ENCODE data around the gene IFT122. TPM values are rescaled to one million over a fixed set of nuclear protein-coding genes. Genes with fewer than 3 reads are reported as not detected.
A peak's percentile ranks its signal among the peaks of the same experiment; 100 is the strongest.

Gene IFT122
- total and polyA plus RNA-seq, 2 of the 4 experiments (the other 2 are of a cell fraction), result 16.8 to 28.0 TPM

DNA sequence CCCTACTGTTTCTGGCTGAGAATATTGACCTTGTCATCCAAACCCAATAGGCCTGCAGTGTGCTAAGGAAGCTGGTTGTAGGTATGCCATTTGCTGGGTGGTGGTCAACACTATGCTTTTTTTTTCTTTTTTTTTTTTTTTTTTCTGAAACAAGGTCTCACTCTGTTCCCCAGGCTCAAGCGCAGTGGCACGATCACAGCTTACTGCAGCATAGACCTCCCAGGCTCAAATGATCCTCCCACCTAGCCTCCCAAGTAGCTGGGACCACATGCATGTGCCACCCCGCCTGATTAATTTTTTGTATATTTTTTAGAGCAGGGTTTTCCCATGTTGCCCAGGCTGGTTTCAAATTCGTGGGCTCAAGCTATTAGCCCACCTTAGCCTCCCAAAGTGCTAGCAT lies 52.7 kb downstream of the IFT122 start:
- Histone ChIP-seq H2AFZ (replicated peaks; ENCODE audit: low read length, poor library complexity) (no peak overlapping the region), H2AK5ac (ENCODE audit: low read depth, low read length) (peak overlapping the region; percentile 75), H2AK9ac (replicated peaks; ENCODE audit: low read depth, low read length, poor library complexity) (no peak overlapping the region), H3K14ac (replicated peaks; ENCODE audit: low read depth, low read length) (peak overlapping the region; percentile 85; the same call in 1 of the 2 replicates), H2BK15ac (ENCODE audit: low read depth, low read length) (no peak overlapping the region), H3K18ac (ENCODE audit: low read depth, low read length) (no peak overlapping the region), H3K4me1 (ENCODE audit: control insufficient read depth, insufficient read depth, low read length) (peaks cover 32% of the 10 kb centered on the region), H2BK120ac (ENCODE audit: low read depth, low read length) (peak overlapping the region; percentile 95), H2BK5ac (ENCODE audit: low read depth, low read length, poor library complexity, severe bottlenecking) (peak overlapping the region; percentile 95), H3K4me3 (ENCODE audit: insufficient read depth, low read depth, low read length) (no peak overlapping the region), H3K56ac (ENCODE audit: extremely low read depth, insufficient read depth, low read length) (no peak overlapping the region), H3K36me3 (ENCODE audit: control insufficient read depth, insufficient read depth, low read length) (0 out of 2 replicates have a peak, but pooled peaks cover 3% of the 10 kb centered on the region), H3K79me1 (ENCODE audit: low read depth in 1 of 2, low read length in 2 of 2) (peaks cover 2 to 46% of the 10 kb centered on the region in 2 experiments; a peak in 2 of 4 replicates), H2BK20ac (ENCODE audit: low read depth, low read length) (peak overlapping the region; percentile 18; the same call in 1 of the 2 replicates), H3K4ac (ENCODE audit: low read depth, low read length) (peak overlapping the region; percentile 74), H3K9me3 (ENCODE audit: control insufficient read depth, insufficient read depth, low read length) (no peaks in the 10 kb centered on the region), H3K4me2 (ENCODE audit: low read depth, low read length) (no peak overlapping the region), H4K91ac (ENCODE audit: insufficient read depth, low read depth, low read length) (peak overlapping the region; percentile 78), H3K23ac (ENCODE audit: low read depth, low read length) (peak overlapping the region; percentile 42; the same call in 1 of the 2 replicates), H4K5ac (ENCODE audit: low read depth, low read length) (no peak overlapping the region), H3K27ac (ENCODE audit: insufficient read depth, low read length) (no peak overlapping the region), H3K9me1 (ENCODE audit: insufficient read depth, low read length) (peaks cover 27% of the 10 kb centered on the region), H4K8ac (ENCODE audit: low read depth in 2 of 2, low read length in 2 of 2) (peak overlapping the region in 1 of 2 experiments; percentile 84; a peak in 3 of 4 replicates), H3K9ac (ENCODE audit: low read depth, low read length) (no peak overlapping the region), H4K20me1 (ENCODE audit: insufficient read depth, low read length) (no peaks in the 10 kb centered on the region), H3K27me3 (ENCODE audit: control insufficient read depth, insufficient read depth, low read length) (no peaks in the 10 kb centered on the region)
- intact Hi-C loops (cut with micrococcal nuclease), result no loop called here
- no peak for TF ChIP-seq FOS (IDR thresholded peaks at IDR 0.05; ENCODE audit: low read depth, low read length)
- no peak for TF ChIP-seq RAD21 (IDR thresholded peaks at IDR 0.05; ENCODE audit: low read length)
- TF ChIP-seq, protein P1, sequence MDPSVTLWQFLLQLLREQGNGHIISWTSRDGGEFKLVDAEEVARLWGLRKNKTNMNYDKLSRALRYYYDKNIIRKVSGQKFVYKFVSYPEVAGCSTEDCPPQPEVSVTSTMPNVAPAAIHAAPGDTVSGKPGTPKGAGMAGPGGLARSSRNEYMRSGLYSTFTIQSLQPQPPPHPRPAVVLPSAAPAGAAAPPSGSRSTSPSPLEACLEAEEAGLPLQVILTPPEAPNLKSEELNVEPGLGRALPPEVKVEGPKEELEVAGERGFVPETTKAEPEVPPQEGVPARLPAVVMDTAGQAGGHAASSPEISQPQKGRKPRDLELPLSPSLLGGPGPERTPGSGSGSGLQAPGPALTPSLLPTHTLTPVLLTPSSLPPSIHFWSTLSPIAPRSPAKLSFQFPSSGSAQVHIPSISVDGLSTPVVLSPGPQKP (IDR thresholded peaks at IDR 0.05; ENCODE audit: borderline replicate concordance, low read depth, low read length), result no peak
- no peak for TF ChIP-seq MXI1 (IDR thresholded peaks at IDR 0.05; ENCODE audit: borderline replicate concordance, low read depth, low read length)
- no peak for TF ChIP-seq RCOR1 (IDR thresholded peaks at IDR 0.05; ENCODE audit: insufficient replicate concordance, low read length)
- TF ChIP-seq SMC3 (IDR thresholded peaks at IDR 0.05; ENCODE audit: low read depth, low read length), result no peak
- ATAC-seq (ENCODE audit: low read depth) (no peak), DNase-seq (no peak)
- no TSS peak for BruUV-seq (replicated peaks)
- dilution Hi-C loops (cut with HindIII; ENCODE audit: low sequenced_read_pairs, unreplicated experiment), result no loop called here
- WGBS, 2 experiments (ENCODE audit: extremely low coverage in 2 of 2, insufficient read length in 1 of 2), result no CpG with 5 or more reads among the region's 4 CpGs
- CTCF ChIA-PET, result interaction anchor here (0.5 kb wide), 2 partner anchors 151 to 449 kb away, joined by 3 to 4 read pairs; no protein-coding TSS in a partner anchor
- POLR2A ChIA-PET (ENCODE audit: unreplicated experiment), result no interaction called here
- in situ Hi-C loops (cut with MboI; ENCODE audit: low sequenced_read_pairs), result loop anchor here (5.0 kb wide), 3 partner anchors 110 to 435 kb away; no protein-coding TSS in a partner anchor

All from IMR-90 (cell line).